Right lobe of liver (tissue), 6 donors: ENCODE data around the gene ANKS1B. TPM values are rescaled to one million over a fixed set of nuclear protein-coding genes. Genes with fewer than 3 reads are reported as not detected.

Source experiments
- ATAC-seq, 4 donors: fragments of 200-7000 bp; cut with Tn5 transposase; one replicate each; pipeline ENCODE4 v1.9.1; 2020; ENCODE audit warnings: mild to moderate bottlenecking in 4 of 4, moderate library complexity in 4 of 4
- DNase-seq, 3 donors: peaks; one replicate each; pipeline ENCODE4 v3.0.0-alpha.2; 2020
- H3K27ac ChIP-seq, 3 donors: fragments of 200-600 bp; one replicate each; pipeline ENCODE4 v1.8.0; 2022
- H3K27me3 ChIP-seq, 2 donors: fragments of 200-600 bp; one replicate each; pipeline ENCODE4 v1.8.0; 2022
- H3K36me3 ChIP-seq, 4 donors: fragments of 200-600 bp; sonication (generic) in 1 of 4; one replicate each; pipeline versions ENCODE4 v1.5.1 to v1.8.0; 2017 to 2022; ENCODE audit warnings: control low read depth in 1 of 4
- H3K4me1 ChIP-seq, 4 donors: fragments of 200-600 bp; sonication (generic) in 1 of 4; one replicate each; pipeline versions ENCODE4 v1.5.1 to v1.8.0; 2017 to 2022; ENCODE audit warnings: control low read depth in 1 of 4
- H3K4me3 ChIP-seq, 3 donors: fragments of 200-600 bp; one replicate each; pipeline ENCODE4 v1.8.0; 2022
- H3K9me3 ChIP-seq, 4 donors: fragments of 200-600 bp; sonication (generic) in 1 of 4; one replicate each; pipeline versions ENCODE4 v1.5.1 to v1.8.0; 2017 to 2022; ENCODE audit warnings: control low read depth in 1 of 4
- POLR2A ChIP-seq: fragments of 450-650 bp; IDR thresholded peaks from one replicate; pipeline ENCODE4 v1.6.1; 2017; ENCODE audit warnings: antibody characterized with exemption, mild to moderate bottlenecking
- WGBS: methylation state at CpG from one replicate; pipeline ENCODE4 v1.1.6; 2018; ENCODE audit warnings: low coverage, low lambda C conversion rate; ENCODE audit not compliant: insufficient coverage; ENCODE audit errors: missing lambda C conversion rate; 5-methylcytosine and 5-hydroxymethylcytosine counted together
- intact Hi-C, 2 donors: fragments of 100-400 bp; cut with DNase I; formaldehyde crosslinking; loops; one replicate each; pipeline versions ENCODE4 v1.11.2 to v1.14.1; 2022
- total RNA-seq, 6 experiments: library from RNA; depleted of rRNA in 2 of 6; stranded (reverse); fragments of >200 nt in 2 of 6; fragmentation: NEBNext Ultra II Directional in 3 of 6; extraction: Animal tissue kit (Norgen Biotek cat#: 25700) in 3 of 6; gene quantifications; one replicate each; pipeline versions ENCODE4 v1.1.0 to v1.2.4, GENCODE V29; 2016 to 2023
- TF ChIP-seq, protein P1 (sequence below), 4 donors: fragments of 200-600 bp in 3 of 4; fragments of 450-650 bp in 1 of 4; IDR thresholded peaks; one replicate each; pipeline versions ENCODE4 v1.5.1 to v1.8.0; 2016 to 2022; ENCODE audit warnings: antibody characterized with exemption in 4 of 4, mild to moderate bottlenecking in 2 of 4
- donor health status: DM: no; HTN: yes; CAD: no.
- donor health status: DM: no; HTN: no; CAD: no.
- donor health status: DM: no; HTN: no; CAD: no.
- donor health status: DM: no; HTN: yes; CAD: no.
- donor health status: DM: no; HTN: yes; CAD: no.

Gene ANKS1B
- total RNA-seq, 6 experiments from 2014 or later, result 0.17 to 1.9 (median 0.44) TPM; not detected in 1

DNA sequence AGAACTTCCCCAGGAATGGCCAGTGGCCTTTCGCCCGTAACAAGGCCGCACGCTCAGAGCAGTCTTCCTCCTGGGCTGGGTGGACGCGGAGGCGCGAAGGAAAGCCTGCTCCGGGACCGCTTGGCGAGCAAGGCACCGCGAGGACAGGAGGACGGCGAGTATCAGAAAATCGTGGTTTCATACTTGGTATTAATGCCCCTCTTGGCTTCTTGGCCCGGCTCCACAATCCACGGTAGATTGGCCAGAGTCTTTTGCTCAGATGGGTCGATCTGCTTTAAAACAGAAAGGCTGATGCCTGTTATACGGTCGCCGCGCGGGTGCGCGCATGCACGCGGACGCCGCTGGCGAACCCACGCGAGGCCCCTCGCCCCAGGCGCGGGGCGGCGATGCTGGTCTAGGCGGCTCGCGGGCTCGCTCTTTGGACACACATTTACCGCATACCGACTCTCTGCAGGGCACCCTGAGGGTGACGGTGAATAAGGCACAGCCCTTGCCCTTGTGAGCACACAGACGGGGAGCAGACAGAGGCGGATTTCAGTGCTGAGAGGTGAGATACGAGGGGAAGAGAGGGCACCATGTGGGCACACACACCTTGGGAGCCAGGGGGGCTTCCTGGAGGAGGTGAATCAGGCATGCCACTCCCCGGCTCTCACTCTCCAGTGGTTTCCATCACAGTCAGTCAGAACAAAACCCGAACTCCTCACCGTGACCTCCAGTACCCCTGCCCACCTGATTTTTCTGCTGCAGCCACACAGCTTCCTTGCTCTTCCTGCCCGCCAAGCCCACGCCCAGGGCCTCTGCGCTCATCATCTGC is 1239.0 kb downstream of the ANKS1B start:
- H3K27ac ChIP-seq, result no peak overlapping the region
- H3K9me3 ChIP-seq, result no peaks in the 10 kb centered on the region
- H3K27me3 ChIP-seq, result no peaks in the 10 kb centered on the region
- H3K36me3 ChIP-seq, result no peaks in the 10 kb centered on the region
- intact Hi-C loops, result no loop called here
- ATAC-seq (peak; percentile 49 to 65 (median 60)), DNase-seq (peak in 1 of 3 donors; percentile 28)
- TF ChIP-seq, protein P1, sequence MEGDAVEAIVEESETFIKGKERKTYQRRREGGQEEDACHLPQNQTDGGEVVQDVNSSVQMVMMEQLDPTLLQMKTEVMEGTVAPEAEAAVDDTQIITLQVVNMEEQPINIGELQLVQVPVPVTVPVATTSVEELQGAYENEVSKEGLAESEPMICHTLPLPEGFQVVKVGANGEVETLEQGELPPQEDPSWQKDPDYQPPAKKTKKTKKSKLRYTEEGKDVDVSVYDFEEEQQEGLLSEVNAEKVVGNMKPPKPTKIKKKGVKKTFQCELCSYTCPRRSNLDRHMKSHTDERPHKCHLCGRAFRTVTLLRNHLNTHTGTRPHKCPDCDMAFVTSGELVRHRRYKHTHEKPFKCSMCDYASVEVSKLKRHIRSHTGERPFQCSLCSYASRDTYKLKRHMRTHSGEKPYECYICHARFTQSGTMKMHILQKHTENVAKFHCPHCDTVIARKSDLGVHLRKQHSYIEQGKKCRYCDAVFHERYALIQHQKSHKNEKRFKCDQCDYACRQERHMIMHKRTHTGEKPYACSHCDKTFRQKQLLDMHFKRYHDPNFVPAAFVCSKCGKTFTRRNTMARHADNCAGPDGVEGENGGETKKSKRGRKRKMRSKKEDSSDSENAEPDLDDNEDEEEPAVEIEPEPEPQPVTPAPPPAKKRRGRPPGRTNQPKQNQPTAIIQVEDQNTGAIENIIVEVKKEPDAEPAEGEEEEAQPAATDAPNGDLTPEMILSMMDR (IDR thresholded peaks at IDR 0.05), result no peak
- TF ChIP-seq POLR2A, result no peak
- 16% methylated on average over 24 of the region's 54 CpGs for WGBS
- H3K4me1 ChIP-seq, result peaks cover 0 to 6% (median 0%) of the 10 kb centered on the region in 4 donors
- H3K4me3 ChIP-seq, result peak overlapping the region; percentile 16 to 46 (median 25)

DNA sequence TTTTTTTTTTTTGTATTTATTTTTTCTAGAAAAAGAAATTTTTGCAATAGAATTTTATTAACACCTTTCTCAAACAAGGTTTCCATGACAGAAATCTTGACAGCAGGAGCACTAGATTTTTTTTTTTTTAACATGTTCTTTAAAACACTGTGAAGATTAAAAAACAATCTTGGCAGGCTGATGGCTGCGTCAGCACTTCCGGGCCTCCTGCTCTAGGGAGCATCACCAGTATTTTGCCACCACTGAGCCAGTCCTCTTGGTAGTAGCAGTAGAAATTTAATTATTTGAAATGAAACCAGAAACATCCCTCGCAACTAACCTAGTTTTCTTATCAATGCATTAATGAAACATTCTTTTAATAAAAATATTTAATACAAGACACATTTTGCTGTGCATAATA is 1240.1 kb downstream of the ANKS1B start:
- no peak for DNase-seq
- Histone ChIP-seq H3K9me3 (no peaks in the 10 kb centered on the region), H3K27me3 (no peaks in the 10 kb centered on the region), H3K27ac (no peak overlapping the region), H3K4me3 (no peak overlapping the region), H3K4me1 (peaks cover 0 to 6% (median 0%) of the 10 kb centered on the region in 4 donors), H3K36me3 (no peaks in the 10 kb centered on the region)
- intact Hi-C loops, result no loop called here
- WGBS, result 56% methylated on average over 3 of the region's 3 CpGs
- TF ChIP-seq, protein P1 (IDR thresholded peaks at IDR 0.05), result no peak
- no peak for TF ChIP-seq POLR2A
- ATAC-seq, result no peak

DNA sequence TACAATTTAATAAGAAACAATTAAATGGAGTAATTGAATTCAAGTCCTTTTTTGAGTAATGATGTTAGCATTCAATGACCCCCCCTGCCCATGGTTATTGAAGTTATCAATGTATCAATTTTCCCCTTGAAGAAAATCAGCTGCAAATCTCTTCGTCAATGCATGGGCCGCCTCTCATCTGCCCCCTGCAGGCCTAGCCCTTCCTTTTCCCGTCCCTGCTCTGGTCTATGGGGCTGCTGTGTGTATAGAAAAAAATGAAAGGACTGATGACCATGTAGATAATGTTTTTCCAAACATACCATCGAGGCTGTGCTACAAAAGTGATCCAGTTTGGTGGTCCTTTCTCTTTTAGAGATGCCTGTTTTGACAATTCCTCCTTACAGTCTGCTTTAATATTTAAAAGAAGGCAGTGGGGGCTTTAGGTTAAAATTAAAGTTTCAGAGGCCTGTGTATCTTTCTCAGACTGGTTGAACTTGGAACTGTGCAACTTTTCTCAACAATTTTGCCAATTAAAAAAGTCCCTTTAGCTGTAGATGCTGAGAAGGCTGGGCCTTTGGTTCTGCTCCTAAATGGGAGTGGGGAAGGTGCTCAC is 1241.3 kb downstream of the ANKS1B start:
- DNase-seq (no peak), ATAC-seq (peak in 1 of 4 donors; percentile 54)
- H3K9me3 ChIP-seq, result no peaks in the 10 kb centered on the region
- no peaks in the 10 kb centered on the region for H3K27me3 ChIP-seq
- H3K4me1 ChIP-seq, result peaks cover 0 to 6% (median 0%) of the 10 kb centered on the region in 4 donors
- no peak for TF ChIP-seq POLR2A
- TF ChIP-seq, protein P1 (IDR thresholded peaks at IDR 0.05), result peak in 3 of 4 donors; percentile 26 to 38 (median 37)
- H3K4me3 ChIP-seq, result no peak overlapping the region
- 20% methylated on average over 4 of the region's 4 CpGs for WGBS
- H3K27ac ChIP-seq, result no peak overlapping the region
- H3K36me3 ChIP-seq, result no peaks in the 10 kb centered on the region
- intact Hi-C loops, result no loop called here

DNA sequence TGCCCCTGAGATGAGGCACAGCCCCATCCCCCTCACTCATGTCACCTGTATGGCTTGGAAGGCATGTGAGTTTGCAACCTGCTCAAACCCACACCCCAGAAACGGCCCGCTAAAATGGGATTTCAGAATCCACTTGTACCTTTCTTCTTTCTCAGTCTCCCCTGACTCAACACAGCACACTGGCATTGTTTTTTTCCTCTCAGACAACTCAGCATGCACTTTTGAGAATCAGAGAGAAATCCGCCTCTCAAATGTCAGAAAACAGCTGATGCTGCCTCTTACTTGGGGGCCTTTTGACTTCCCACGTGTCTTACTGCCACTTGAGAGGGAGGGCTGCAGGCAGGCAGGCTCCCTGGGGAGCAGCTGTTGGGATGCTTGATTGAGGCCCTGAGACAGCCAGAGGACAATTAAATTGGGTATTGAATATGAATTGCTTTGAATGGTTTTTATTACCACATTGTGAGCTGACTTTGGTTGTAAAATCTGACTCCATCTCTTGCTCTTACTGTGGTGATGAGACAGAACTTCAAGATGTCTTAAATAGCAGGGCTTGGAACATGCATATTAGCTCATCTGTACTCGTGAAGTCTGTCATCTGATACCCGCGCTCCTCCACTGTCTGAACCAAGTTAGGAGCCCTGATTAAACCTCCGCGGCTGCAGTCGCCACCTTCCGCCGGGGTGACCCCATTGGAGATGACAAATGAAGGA is 1243.0 kb downstream of the ANKS1B start:
- Histone ChIP-seq H3K9me3 (no peaks in the 10 kb centered on the region), H3K27me3 (no peaks in the 10 kb centered on the region), H3K4me3 (no peak overlapping the region), H3K36me3 (no peaks in the 10 kb centered on the region), H3K27ac (no peak overlapping the region), H3K4me1 (peaks cover 0 to 12% (median 0%) of the 10 kb centered on the region in 4 donors)
- WGBS, result 54% methylated on average over 11 of the region's 12 CpGs
- ATAC-seq (no peak), DNase-seq (no peak)
- intact Hi-C loops, result no loop called here
- TF ChIP-seq, protein P1 (IDR thresholded peaks at IDR 0.05), result no peak
- no peak for TF ChIP-seq POLR2A
